Measurements from ENCODE around the gene MAP3K9.
"Not testable (repeated sequence)": the region's sequence is repeated elsewhere in the genome, so short reads cannot be mapped to it uniquely, and the experiment has no call there.

MAP3K9 gene

GRCh38 chr14:70718383-70719118 is 90.8 kb downstream of the MAP3K9 start:
- no peak for FAIRE-seq

GRCh38 chr14:70716958-70717357 is 92.4 kb downstream of the MAP3K9 start:
- no peak for FAIRE-seq

- no peak for FAIRE-seq
Measured at GRCh38 chr14:70716483-70716882, 92.8 kb downstream of the MAP3K9 start.

- FAIRE-seq = peak; percentile 63
Measured at GRCh38 chr14:70714055-70714550, 95.2 kb downstream of the MAP3K9 start.

- FAIRE-seq = no peak
Measured at GRCh38 chr14:70713511-70713916, 95.8 kb downstream of the MAP3K9 start.

- no peak for FAIRE-seq
Measured at GRCh38 chr14:70713096-70713495, 96.2 kb downstream of the MAP3K9 start.

- no peak for FAIRE-seq
Measured at GRCh38 chr14:70711451-70711850, 97.9 kb downstream of the MAP3K9 start.

GRCh38 chr14:70709726-70710382 is 99.5 kb downstream of the MAP3K9 start:
- no peak for FAIRE-seq

- no peak for FAIRE-seq
Measured at GRCh38 chr14:70708717-70709570, 100.4 kb downstream of the MAP3K9 start.

GRCh38 chr14:70707138-70708038 is 101.9 kb downstream of the MAP3K9 start:
- no peak for FAIRE-seq

GRCh38 chr14:70706177-70706576 is 103.1 kb downstream of the MAP3K9 start:
- FAIRE-seq = no peak

GRCh38 chr14:70704960-70705359 is 104.4 kb downstream of the MAP3K9 start:
- FAIRE-seq = no peak

GRCh38 chr14:70703621-70704168 is 105.6 kb downstream of the MAP3K9 start:
- not testable (repeated sequence) for FAIRE-seq

GRCh38 chr14:70702161-70702560 is 107.2 kb downstream of the MAP3K9 start:
- FAIRE-seq = no peak

- no peak for FAIRE-seq
Measured at GRCh38 chr14:70701610-70702009, 107.7 kb downstream of the MAP3K9 start.

- no peak for FAIRE-seq
Measured at GRCh38 chr14:70700955-70701585, 108.2 kb downstream of the MAP3K9 start.

- no peak for FAIRE-seq
Measured at GRCh38 chr14:70699646-70700045, 109.7 kb downstream of the MAP3K9 start.

GRCh38 chr14:70698288-70698687 is 111.0 kb downstream of the MAP3K9 start:
- FAIRE-seq = no peak

- no peak for FAIRE-seq
Measured at GRCh38 chr14:70697701-70698100, 111.6 kb downstream of the MAP3K9 start.

- no peak for FAIRE-seq
Measured at GRCh38 chr14:70696026-70696425, 113.3 kb downstream of the MAP3K9 start.

- no peak for FAIRE-seq
Measured at GRCh38 chr14:70692210-70692609, 117.1 kb downstream of the MAP3K9 start.
